GM21360 (cell line): ENCODE results near the gene ABCA10.
"Not testable (repeated sequence)": the region's sequence is repeated elsewhere in the genome, so short reads cannot be mapped to it uniquely, and the experiment has no call there.

ENCODE experiments used
- ATAC-seq: cut with Tn5 transposase; IDR thresholded peaks from one replicate; pipeline ENCODE4 v1.9.1; 2021; ENCODE audit warnings: mild to moderate bottlenecking, moderate library complexity; ENCODE audit not compliant: unreplicated experiment

Gene ABCA10

GRCh38 chr17:69228576-69228975 lies at the start of gene ABCA10:
Gene ABCA10 (minus strand): TSS chr17:69228824. CDS start chr17:69225358, 3,466 bp downstream.
- no peak for ATAC-seq

- ATAC-seq, result not testable (repeated sequence)
Measured at GRCh38 chr17:69276279-69276678, 47.7 kb upstream of the ABCA10 start.

DNA sequence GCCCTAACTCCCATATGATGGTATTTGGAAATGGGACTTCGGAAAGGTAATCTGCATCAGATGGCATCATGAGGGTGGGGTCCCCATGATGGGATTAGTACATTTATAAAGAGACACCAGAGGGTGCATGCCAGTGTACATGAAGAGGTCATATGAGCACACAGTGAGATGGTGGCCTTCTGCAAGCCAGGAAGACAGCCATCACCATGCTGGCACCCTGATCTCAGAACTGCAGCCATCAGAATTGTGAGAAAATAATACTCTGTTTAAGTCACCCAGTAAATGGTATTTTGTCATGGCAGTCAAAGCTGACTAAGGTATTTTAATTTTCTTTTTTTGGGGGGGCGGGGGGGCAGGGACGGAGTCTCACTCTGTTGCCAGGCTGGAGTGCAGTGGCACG lies 47.1 kb upstream of the ABCA10 start:
- no peak for ATAC-seq

- no peak for ATAC-seq
Measured at GRCh38 chr17:69271023-69271422, 42.4 kb upstream of the ABCA10 start.

- no peak for ATAC-seq
Measured at GRCh38 chr17:69269131-69269998, 40.7 kb upstream of the ABCA10 start.

DNA sequence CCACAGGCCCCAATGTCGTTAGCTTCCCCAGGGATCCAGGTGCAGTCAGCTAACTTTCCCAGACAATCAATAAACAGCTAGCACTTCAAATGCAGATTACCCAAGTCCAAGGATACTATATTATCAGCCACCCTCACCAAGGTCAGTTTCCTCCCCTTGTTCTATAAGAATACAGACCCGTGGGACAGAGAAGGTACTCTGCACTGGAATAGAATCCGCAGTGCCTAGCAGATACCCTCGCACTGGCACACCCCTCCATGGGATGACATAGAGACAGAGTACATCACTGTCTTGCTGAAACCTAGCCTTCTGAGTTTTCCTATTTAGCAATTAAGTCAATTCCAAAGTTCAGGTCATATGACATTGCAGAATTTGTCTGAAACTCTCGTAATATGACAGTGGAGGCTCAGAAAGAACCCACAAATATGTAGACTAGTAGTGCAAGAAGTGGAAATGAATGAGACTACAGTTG lies 40.0 kb upstream of the ABCA10 start:
- no peak for ATAC-seq

GRCh38 chr17:69267219-69267618 lies 38.6 kb upstream of the ABCA10 start:
- no peak for ATAC-seq

- no peak for ATAC-seq
Measured at GRCh38 chr17:69265873-69266272, 37.2 kb upstream of the ABCA10 start.

- no peak for ATAC-seq
Measured at GRCh38 chr17:69254187-69254586, 25.6 kb upstream of the ABCA10 start.

GRCh38 chr17:69250641-69251040 lies 22.0 kb upstream of the ABCA10 start:
- ATAC-seq, result no peak

- no peak for ATAC-seq
Measured at GRCh38 chr17:69246726-69247375, 18.2 kb upstream of the ABCA10 start.

DNA sequence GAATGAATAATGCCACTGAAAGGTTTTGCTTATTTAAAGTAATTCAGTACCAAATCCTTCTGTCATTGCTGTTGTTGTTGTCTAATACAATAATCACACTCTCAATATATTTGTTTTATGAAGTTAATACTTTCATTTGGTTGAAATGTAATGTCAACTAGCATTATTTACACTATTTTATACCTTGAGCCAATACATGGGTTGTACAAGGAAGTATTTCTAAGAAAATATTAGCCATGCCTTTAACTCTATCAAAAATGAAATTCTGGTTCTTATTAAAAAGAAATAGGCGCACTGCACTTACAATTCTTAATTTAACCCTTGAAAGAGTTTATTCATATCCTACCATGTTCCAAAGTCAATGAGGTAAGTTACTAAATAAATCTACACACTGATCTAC lies 17.6 kb upstream of the ABCA10 start:
- ATAC-seq, result no peak

DNA sequence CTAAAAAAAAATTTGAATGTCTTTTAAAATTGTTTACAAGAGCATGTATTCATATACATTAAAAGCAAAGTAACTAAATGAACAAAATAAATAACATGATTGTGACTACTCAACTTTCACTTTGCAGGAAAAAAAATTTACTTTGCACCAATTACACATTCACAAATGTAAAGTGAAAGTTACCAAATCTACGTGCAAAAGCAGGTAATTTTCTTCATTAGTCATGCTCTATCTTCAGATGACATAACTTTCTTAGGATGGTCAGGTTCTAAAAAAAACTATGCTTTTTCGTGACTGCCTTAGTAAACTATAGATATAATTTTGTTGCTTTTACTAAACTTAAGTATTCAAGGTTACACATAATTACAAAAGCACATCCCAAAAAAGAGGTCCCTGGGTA lies 17.0 kb upstream of the ABCA10 start:
- ATAC-seq, result peak; percentile 48

DNA sequence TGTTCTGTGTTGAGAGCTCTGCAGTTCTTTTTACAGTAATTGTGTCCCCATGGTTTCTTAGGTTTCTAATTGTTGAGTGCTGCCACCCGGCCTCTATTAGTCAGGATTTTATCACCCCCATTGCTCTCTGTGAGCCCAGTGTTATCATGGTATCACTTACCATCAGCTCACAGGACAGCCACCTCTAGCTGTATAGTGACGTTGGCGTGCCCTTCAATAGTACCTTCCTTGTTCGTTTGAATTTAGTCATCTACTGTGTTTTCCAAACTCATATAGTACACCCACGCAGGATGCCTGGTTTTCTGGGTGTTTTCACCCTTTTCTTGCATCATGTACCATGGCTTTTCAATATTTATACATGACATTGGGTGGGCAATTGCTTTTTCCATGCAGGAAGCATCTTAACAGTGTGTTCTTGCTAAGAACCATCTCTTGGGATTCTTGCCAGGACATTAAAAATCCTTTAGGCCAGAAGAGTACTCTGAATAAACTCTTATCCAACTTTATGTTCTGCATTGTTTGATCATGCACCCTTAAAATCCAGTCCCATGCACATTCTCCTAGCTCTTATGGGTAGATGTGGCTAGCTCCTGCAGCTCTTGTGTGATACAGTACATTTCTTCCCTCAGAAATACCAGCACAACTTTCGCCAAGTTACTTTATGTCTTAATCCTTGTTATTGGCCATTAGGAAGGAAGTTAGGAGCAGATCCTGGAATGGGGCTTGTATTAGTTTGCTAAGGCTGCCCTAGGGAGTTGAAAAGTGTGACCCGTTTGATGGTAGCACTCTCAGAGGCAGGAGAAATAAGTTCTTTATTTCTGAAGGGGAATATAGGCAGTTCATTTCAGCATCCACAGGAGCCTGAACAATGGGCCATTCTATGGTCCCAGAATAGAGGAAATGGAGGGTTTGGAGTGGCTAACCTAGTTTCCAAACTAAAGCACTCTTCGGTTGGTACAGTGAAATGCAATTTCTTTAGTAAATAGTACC lies 11.3 kb upstream of the ABCA10 start:
- ATAC-seq, result no peak

GRCh38 chr17:69236946-69237345 lies 8.3 kb upstream of the ABCA10 start:
- ATAC-seq, result no peak

- no peak for ATAC-seq
Measured at GRCh38 chr17:69236464-69236863, 7.8 kb upstream of the ABCA10 start.

DNA sequence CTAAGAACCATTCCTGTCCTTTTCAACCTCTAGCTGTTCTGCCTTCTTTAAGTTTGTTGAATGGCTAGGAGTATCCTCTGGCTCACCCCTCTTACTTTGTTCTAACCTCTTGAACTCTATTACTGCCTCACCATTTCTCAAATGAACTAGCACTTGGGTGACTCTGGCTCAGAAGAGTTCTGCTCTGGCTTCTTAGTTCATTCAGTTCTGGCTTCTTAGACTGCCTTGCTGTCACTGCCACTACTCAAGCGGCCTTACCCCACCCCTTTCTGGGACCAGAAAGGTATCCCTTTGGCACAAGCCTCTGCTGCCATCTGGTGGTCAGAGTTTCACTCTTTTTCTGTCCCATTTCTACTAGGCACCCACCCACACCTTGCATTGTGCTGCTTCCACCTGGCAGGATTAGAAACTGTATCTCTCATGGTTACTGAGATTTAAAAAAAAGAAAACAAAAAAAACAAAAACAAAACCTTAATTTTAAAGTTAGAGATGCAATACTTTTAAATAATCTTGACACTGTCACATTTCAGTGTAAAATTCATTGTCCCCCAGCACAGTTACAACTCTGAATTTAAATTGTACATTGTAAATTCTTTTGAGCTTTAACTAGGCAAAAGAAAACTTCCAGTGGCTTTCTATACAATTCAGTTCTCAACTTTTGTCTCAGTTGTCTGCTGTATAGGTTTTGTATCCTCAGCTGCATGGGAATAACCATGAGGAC lies 6.9 kb upstream of the ABCA10 start:
- peak; percentile 94 for ATAC-seq

DNA sequence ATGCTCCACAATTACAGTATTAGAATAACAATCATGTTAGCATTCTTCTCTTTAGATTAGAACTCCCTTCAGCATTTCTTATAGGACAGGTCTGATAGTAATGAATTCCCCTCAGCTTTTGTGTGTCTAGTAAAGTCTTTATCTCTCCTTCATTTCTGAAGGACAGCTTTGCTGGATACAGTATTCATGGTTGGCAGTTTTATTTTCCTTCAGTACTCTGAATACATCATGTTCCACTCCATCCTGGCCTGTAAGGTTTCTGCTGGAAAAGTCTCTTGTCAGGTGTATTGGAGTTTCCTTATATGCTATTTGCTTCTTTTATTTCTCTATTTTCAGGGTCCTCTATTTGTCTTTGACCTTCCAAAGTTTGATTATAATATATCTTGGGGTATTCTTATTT lies 4.0 kb upstream of the ABCA10 start:
- no peak for ATAC-seq

DNA sequence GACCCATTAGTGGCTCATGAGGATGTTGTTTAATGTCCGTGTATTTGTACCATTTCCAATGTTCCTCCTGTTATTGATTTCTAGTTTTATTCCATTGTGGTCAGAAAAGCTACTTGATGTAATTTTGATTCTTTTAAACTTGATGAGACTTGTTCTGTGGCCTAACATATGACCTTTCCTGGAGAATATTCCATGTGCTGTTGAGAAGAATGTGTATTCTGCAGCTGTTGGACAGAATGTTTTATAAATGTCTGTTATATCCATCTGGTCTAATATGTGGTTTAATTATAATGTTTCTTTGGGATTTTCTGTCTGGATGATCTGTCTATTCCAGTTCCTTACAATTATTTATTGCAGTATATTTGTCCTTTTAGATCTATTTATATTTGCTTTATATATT lies 2.9 kb upstream of the ABCA10 start:
- ATAC-seq, result no peak

GRCh38 chr17:69230939-69231338 lies 2.3 kb upstream of the ABCA10 start:
- ATAC-seq, result no peak
